ENCODE measurements around the gene TMSB4X.
A peak's percentile ranks its signal among the peaks of the same experiment; 100 is the strongest.
"Not testable (repeated sequence)": the region's sequence is repeated elsewhere in the genome, so short reads cannot be mapped to it uniquely, and the experiment has no call there.

TMSB4X gene

DNA sequence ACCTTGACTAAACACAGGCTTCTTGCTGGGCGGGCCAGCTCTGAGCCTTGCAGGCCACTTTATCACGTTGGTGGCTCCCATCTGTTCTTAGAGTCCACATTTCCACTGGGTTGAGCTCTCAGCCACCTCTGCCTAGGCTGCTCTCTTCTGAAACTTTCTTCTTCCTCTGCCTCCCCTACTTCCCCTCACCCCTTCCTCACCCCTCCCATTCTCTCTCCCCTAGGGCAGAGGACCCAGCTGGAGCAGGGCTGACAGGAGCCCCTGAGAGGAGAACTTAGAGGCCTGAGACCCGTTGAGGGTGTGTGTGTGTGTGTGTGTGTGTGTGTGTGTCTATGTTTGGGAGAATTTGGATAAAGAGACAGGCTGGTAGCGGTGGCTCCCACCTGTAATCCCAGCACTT is 19.9 kb upstream of the TMSB4X start:
- no peak for FAIRE-seq
- no peak for DNase-seq (ENCODE audit: low spot score)

DNA sequence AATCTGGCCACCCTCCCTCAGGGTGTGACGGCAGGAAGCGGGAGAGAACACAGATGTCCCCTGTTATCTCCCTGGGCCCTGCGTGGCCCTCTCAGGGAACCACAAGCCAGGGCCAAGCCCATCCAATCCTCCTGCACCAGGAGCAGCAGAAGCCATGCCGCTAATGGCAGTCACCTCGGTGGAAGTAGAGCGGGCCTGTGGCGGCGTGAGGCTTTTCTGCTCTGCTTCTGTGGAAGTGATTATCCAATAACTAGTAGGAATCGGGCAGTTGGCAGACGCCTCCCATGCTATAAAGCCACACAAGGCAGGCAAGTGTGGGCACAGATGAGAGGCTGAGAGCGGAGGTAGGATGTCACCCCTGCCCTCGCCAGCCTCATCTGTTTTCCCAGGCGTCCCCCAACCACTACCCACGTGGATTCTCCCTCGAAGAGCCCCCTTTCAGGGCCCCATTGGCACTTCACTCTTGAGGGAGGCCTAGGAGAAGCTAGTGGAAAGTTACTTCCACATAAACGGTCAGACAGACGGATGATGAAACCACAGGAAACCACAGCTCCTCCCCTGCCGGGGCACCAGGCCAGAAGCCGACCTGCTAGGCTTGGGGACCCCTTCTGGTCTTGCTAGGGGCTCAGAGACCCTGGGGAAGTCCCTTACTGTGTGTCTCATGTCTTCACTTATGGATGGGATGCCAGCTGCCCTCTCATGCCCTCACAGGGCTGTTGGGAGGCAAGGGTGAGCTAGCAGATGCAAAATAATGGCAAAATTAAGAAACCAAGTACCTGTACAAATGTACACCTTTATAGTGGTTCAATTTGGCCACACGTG is 18.8 kb upstream of the TMSB4X start:
- FAIRE-seq = peak; percentile 69
- DNase-seq (ENCODE audit: low spot score) = peak; percentile 72

DNA sequence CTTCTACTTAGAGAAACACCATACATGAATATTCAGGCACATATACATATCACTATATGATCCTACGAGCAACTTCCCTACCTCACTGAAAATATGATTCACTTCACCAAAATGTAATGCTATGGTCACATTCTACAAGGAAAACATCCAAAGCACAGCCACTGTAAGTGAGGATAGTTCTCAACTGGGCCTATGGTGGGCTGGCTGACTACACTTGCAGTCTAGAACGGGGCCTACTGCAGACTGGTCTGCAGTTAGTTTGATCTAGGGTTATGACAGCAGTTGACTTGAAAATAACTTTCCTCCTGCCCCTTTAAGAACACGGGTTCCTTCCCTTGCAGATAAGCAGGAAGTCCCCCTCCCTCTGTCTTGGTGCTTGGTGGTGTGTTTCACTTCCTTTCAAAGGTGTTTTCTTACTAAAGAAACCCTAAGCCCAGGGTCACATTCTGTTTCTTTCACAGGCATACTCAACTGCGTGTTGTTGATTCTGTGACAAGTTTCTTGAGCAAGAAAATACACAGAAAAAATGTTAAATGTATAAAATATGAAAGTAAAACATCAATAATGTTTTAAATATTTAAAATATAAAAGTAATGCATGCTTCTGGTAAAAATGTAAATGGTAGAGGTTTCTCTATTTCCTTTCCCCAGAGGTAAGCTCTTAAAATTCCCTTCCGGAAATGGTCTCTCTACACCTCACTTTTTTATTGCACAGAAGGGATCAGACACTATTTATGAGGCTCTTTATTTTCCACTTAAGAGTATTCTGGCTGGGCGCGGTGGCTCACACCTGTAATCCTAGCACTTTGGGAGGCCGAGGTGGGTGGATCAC is 18.0 kb upstream of the TMSB4X start:
- FAIRE-seq (peak; percentile 86), DNase-seq (ENCODE audit: low spot score) (peak; percentile 53)

DNA sequence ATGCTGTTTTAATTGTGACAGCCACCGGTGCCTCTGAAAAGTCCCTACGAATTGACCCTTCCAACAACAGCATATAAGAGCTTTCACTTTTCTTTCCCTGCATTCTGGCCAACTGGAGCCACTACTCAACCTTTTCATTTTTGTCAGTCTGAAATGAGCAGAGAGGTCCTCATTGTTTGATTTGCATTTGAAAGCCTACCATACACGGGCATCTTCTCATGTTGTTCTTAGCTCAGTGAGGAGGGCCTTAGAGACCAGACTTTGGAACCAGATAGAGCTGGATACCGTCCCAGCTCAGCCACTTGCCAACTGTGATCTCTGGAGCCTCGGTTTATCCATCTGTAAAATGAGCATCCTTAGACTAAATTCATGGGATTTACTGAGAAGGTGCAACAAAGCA is 16.9 kb upstream of the TMSB4X start:
- DNase-seq (ENCODE audit: low spot score) = no peak
- FAIRE-seq = no peak

DNA sequence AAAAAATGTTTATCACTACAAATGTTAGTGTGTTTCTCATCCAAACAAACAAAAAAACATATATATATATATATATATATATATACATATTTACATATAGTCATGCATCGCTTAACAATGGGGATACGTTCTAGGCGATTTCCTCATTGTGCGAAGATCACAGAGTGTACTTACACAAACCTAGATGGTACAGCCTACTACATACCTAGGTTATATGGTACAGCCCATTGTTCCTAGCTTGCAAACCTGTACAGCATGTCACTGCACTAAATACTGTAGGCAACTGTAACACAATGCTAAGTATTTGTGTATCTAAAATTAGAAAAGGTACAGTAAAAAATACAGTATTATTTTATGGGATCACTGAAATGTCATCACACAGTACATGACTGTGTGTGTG is 16.4 kb upstream of the TMSB4X start:
- FAIRE-seq (no peak), DNase-seq (ENCODE audit: low spot score) (no peak)

DNA sequence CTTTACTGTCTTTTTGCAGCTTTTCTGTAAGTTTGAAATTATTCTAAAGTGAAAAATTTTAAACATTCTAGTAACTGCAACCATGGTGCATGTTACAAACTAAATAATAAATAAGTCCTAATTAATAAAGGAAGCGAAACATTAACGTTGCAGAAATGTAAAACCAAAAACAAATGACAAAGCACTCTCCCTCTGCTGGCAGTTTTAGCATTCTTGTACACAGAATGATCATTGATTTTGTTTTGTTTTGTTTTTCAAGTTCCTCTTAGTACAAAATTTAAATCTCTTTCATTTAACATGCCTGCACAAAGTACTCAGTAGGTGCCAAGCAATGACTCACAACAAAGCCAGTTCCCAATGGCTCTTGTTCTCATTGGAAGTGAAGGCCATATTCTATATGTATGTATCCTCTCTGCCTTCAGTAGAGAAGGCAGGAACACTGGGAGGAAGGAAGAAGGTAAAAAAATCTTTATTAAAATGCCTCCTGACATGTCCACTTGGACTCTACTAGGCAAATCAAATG is 13.7 kb upstream of the TMSB4X start:
- no peak for DNase-seq (ENCODE audit: low spot score)
- no peak for FAIRE-seq

DNA sequence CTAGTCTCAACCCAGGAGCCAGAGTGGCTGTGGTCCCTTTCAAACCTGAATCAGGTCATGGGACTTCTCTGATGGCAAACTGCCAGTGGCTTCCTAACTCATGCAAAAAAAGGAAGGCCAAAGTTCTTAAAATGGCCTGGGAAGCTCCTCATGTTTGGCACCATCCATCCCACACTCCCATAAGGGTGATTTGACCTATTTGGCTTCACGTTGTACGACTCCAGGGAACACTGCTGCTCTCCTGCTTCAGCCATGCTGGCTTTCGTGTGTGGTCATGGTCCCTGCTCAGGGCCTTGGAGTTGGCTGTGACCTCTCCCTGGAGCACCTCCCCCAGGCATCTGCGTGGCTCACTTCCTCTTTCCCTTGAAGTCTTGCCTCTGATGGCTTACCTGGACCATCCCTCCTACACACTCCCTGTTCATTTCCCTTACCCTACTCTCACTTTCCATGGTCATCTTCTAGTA is 12.8 kb upstream of the TMSB4X start:
- FAIRE-seq = no peak

DNA sequence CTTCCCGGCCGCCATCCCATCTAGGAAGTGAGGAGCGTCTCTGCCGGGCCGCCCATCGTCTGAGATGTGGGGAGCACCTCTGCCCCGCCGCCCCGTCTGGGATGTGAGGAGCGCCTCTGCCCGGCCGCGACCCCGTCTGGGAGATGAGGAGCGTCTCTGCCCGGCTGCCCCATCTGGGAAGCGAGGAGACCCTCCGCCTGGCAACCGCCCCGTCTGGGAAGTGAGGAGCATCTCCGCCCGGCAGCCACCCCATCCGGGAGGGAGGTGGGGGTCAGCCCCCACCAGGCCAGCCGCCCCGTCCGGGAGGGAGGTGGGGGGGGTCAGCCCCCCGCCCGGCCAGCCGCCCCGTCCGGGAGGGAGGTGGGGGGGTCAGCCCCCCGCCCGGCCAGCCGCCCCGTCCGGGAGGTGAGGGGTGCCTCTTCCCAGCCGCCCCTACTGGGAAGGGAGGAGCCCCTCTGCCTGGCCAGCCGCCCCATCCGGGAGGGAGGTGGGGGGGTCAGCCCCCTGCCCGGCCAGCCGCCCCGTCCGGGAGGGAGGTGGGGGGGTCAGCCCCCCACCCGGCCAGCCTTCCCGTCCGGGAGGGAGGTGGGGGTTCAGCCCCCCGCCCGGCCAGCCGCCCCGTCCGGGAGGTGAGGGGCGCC is 11.6 kb upstream of the TMSB4X start:
- FAIRE-seq; DNase-seq (ENCODE audit: low spot score): not testable (repeated sequence)

More for the DNA sequence above, 12.8 kb upstream of the TMSB4X start:
- DNase-seq (ENCODE audit: low spot score) = no peak

DNA sequence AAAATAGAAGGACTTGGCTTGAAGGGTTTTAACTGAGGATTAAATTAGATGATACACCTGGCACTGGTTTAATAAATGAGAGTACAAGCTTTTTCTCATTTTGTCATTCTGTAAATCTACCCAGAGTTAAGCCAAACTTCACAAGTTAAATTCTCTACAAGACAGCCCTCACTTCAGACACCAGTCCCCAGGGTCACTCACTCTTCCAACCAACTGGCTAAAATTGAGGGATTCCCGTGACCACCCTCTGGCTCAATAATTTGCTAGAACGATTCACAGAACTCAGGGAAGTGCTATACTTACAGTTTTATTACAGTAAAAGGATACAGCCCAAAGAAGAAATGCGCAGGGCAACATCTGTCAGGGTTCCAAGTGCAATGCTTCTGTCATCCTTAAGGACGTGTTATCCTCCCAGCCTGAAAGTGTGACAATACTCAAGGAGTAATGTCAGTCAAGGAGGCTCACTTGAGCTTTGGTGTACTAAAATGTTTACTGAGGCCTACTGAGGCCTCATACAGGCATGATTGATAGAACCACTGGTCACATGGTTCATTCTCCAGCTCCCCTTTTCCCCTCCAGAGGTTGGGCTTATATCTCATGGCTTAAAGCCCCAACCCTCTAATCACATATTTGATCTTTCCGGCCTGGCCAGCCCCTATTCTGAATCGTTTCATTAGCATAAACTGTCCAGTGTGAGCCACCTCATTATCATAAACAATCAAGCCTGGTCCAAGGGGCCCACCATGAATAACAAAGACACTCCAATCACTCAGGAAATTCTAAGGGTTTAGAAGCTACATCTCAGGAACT is 9.6 kb upstream of the TMSB4X start:
- no peak for DNase-seq (ENCODE audit: low spot score)
- no peak for FAIRE-seq

DNA sequence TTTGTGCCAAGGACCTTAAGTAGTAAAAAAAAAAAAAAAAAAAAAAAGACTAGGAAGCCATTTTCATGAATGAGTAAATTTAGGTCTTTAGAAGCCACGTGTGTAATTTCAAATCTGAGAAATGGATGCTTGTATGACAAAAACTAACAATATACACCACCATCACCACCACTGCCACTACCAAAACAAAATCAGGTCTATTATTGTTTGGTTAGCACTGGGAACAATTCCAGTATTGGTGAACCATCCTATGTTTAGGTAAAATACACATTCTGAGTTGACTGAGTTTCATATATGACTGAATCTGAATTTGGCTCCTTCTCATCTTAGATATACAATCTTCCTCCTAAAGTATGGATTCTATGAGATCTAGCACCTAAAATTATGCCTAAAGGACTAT is 8.8 kb upstream of the TMSB4X start:
- FAIRE-seq = no peak
- no peak for DNase-seq (ENCODE audit: low spot score)

DNA sequence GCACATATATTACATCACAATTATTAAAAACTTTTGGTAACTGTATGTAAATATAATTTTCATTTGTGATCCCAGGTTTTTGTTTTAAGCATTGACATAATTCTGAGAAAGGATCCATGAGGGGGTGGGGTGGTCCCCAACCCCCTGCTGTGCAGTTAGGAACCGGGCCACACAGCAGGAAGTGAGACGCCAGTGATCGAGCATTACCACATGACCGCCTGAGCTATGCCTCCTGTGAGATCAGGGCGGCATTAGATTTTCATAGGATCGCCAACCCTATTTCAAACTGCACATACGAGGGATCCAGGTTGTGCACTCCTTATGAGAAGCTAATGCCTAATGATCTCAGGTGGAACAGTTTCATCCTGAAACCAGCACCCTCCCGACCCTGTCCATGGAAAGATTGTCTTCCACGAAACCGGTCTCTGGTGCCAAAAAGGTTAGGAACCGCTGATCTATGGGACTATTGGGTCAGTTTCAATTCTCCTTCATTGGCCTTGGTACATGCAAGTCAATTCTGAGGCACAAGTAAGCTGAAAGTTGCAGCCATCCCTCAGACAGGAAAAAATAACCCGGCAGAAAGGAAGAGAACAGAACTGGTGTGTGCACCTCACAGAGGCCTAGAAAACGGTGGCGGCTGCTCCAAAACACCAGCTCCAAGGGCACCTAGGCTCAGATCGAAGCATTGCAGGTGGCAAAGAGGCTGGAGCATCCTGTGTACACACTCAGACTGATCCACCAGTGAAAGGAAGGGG is 7.0 kb upstream of the TMSB4X start:
- DNase-seq (ENCODE audit: low spot score) = no peak
- no peak for FAIRE-seq

DNA sequence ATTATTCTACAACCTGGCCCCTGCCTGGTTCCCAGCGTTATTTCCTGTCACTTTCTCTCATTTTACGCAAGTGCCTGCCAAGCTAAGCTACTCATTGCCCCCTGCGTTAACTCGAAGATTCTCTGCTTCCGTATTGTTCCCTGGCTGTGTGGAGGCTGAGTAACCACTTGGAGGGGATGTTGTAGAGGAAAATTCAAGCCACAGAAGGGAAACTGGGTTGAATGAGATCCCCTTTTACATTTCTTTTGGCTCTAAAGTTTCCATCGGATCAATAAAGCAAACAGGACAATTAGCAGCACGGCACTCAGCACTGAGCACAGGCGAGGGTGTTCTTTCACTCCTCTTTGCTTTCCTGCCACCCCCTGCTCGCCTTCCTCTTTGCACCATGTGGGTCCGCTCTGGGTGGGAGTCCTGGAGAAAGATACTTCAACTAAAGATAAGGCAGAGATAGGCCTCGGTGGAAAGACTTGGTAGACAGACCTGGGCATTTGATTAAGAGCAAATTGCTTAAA is 4.2 kb upstream of the TMSB4X start:
- FAIRE-seq = no peak
- DNase-seq (ENCODE audit: low spot score) = no peak

DNA sequence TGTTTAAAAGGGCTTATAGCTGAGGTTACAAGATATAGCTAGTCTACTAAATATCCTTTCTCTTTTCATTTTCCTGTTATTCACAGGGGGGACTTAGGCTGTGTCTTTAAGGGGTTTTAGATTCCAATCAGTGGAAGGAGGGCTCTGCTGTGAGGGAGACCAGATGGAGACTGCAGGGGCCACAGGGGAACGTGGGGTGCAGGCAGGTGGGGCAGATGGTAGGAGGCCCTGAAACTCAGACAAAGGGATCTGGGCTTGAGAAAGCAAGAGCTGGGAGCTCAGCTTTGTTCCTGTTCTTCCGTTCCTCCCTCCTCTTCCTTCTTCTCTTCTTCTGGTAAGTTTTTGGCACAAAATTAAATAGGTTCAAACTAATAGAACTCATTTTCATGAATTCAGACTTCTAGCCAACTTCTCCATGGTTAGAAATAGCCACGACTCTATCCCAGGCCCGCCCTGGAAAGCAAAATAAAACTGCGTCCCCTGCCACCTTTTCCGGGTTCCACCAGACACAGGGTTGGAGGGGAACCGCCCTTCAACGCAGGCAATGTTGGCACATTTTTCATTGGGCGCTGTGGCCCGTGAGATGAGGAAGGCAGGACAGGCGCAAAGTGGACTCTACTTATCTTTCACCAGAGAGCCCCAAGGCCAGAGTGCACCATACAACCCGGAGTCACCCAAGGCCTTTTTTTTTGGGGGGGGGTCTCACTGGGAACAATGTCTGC is 3.5 kb upstream of the TMSB4X start:
- DNase-seq (ENCODE audit: low spot score) (no peak), FAIRE-seq (no peak)

DNA sequence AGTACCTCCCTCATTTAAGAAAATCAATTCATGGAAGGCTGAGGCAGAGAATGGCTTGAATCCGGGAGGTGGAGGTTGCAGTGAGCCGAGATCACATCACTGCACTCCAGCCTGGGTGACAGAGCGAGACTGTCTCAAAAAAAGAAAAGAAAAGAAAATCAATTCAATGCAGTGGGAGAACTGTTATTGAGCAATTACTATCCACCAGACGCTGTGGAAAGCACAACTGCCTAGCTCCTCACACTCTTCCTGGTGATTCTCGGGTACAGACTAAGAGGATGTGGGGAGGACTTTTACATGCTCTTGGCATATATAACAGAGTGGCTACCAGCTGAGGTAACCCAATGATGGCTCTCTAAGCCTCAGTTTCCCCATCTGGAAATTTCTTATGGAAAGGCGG is 2.7 kb upstream of the TMSB4X start:
- FAIRE-seq (no peak), DNase-seq (ENCODE audit: low spot score) (no peak)

DNA sequence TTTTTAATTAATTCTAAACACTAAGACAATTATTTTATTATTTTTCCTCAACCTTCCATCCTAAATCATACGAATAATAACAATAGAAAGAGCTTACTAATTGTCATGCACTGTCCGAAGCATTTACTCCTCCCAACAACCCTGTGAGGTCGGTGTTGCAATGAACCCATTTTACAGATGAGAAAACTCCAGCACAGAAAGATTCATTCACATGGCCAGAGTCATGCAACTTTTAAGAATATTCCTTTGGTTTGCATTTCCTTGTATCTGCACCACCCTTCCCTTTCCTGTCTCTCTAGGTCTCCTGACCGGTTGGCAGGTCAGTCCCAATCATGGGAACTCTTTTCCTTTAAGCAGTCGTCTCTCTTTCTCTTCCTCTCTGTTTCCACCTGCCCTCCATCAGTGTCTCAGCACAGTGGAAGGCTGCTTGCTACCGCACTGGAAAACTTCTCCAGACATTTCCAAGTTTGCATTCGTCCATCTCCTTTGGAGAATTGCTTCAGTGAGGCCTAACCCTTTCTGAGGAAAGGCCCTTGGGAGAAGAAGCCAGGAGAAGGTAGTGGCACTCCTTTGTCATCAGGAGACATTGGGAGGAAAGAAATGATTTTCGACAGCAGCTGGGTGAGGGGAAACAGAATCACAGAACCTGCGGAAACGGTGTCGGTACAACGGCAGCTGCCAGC is 1.9 kb upstream of the TMSB4X start:
- DNase-seq (ENCODE audit: low spot score) (no peak), FAIRE-seq (no peak)

DNA sequence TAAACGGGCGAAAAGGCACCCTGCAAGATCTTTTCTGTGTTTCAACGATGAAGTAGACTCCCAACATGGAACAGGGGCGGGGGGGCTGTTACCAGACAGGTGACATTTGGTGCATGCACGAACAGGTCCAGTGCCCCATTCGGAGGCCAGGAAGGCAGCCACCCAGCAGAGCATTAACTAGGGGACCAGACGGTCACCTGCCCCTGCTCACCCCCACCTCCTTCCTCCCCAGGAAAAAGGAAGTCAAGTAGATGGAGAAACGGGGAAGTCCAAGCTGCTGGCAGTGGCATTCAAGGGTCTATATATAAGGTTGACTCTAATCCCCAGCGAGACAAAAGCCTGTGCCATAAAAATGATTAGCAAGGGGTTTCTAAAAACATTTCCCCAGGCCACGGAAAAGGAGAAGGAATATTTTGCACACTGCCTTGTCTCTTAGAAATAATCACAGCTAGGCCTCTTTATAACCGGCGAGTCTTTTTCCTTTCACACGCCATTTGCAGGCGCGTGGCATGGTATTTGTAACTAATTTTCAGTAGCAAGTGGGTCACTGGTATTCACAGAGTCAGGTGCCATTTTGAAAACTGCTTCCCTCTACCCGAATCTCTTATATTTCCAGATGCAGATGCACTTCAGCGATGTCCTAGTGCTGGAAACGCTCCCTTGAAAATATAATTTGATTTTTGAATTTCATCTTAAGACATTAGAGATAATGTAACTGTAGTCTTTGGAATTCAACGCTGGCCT is 1.2 kb upstream of the TMSB4X start:
- no peak for DNase-seq (ENCODE audit: low spot score)
- FAIRE-seq = no peak

DNA sequence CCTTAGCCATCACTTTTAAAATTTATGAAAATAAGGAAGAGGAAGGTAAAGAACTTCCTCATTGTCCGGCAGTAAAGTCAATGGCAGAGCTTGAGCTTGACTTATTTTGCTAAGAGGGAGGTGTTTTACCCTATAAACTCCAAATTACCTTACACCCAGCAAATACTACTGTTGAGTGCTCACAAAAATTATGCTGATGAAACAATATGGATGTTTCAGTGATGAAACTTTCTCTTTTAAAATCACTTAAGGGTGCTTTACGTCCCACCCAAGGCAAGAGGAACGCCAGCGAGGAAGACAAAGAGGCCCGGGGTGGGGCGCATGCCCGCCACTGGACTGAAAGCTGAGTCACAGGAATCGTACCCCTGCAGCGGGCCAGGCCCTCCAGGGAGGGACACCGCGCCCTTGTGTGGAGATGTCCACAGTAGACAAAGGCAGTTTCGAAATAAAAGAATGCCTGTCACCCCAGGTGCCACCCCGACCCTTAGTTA is 560 bp upstream of the TMSB4X start:
- peak; percentile 50 for FAIRE-seq
- DNase-seq (ENCODE audit: low spot score) = peak; percentile 46

DNA sequence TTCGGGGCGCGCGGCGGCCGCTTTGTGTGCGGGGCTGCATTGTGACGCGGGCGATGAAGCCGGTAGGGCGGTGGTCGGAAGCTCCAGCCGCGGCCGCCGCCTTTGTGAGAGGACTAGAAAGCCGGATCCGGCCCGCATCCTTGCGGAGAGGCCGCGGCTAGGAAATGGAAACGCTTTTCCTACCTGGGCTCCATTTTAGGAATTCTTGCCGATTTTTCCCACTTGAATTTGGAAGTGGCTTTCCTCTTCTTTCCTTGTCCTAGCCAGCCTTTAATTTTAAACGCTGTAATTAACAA is 708 bp downstream of the TMSB4X start:
- no peak for DNase-seq (ENCODE audit: low spot score)
- no peak for FAIRE-seq
